ENCODE measurements around the gene SLC38A8.

SLC38A8 gene

DNA sequence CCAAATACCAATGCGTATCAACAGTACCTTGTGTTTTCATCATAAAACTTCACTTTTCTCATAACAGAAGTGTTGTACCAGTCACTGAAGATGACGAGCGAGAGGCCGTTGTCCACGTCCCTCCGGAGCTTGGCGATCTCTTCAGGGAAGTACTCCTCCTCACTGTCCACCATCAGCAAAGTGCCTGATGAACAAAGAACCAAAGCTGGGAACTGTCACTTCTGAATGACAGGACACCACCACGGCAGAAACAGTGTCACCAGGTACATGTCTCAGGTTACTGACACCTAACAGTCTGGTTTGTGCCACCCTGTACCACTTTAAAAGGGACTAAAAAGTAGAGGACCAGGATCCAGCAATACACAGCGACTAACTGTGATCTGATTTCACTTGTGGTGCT, 25.0 kb upstream of the SLC38A8 start:
- H3K36me3 ChIP-seq (ENCODE audit: control insufficient read depth, low read length): peaks cover 88% of the 10 kb centered on the region

GRCh38 chr16:84065536-84066132, 23.0 kb upstream of the SLC38A8 start:
- Histone ChIP-seq H3K4me1 (ENCODE audit: control insufficient read depth, low read length) (no peaks in the 10 kb centered on the region), H3K9me2 (replicated peaks; ENCODE audit: control insufficient read depth, low read length) (no peaks in the 10 kb centered on the region), H3K4me3 (ENCODE audit: low read length) (no peak overlapping the region), H3K27me3 (ENCODE audit: control insufficient read depth, low read length) (no peaks in the 10 kb centered on the region), H3K4me2 (ENCODE audit: low read length) (no peak overlapping the region), H4K20me1 (ENCODE audit: control insufficient read depth, insufficient read depth, low read depth, low read length) (no peaks in the 10 kb centered on the region), H3K36me3 (ENCODE audit: control insufficient read depth, low read length) (peaks cover 91% of the 10 kb centered on the region), H3F3A (ENCODE audit: control insufficient read depth, insufficient read depth) (peaks cover 11% of the 10 kb centered on the region), H3K79me2 (ENCODE audit: control insufficient read depth, low read length) (no peaks in the 10 kb centered on the region), H3K27ac (ENCODE audit: low read depth, low read length) (no peak overlapping the region), H3K9me3 (ENCODE audit: control insufficient read depth, insufficient read depth, low read length) (no peaks in the 10 kb centered on the region)
- TF ChIP-seq, protein P1, sequence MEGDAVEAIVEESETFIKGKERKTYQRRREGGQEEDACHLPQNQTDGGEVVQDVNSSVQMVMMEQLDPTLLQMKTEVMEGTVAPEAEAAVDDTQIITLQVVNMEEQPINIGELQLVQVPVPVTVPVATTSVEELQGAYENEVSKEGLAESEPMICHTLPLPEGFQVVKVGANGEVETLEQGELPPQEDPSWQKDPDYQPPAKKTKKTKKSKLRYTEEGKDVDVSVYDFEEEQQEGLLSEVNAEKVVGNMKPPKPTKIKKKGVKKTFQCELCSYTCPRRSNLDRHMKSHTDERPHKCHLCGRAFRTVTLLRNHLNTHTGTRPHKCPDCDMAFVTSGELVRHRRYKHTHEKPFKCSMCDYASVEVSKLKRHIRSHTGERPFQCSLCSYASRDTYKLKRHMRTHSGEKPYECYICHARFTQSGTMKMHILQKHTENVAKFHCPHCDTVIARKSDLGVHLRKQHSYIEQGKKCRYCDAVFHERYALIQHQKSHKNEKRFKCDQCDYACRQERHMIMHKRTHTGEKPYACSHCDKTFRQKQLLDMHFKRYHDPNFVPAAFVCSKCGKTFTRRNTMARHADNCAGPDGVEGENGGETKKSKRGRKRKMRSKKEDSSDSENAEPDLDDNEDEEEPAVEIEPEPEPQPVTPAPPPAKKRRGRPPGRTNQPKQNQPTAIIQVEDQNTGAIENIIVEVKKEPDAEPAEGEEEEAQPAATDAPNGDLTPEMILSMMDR (IDR thresholded peaks at IDR 0.05; ENCODE audit: low read depth, low read length, poor library complexity, severe bottlenecking): peak; percentile 67
- TF ChIP-seq EZH2phosphoT487 (IDR thresholded peaks at IDR 0.05; ENCODE audit: borderline replicate concordance, low read length): no peak

More for the DNA sequence above, 25.0 kb upstream of the SLC38A8 start:
- Histone ChIP-seq H3K27ac (ENCODE audit: low read depth, low read length) (no peak overlapping the region), H3K4me3 (ENCODE audit: low read length) (no peak overlapping the region), H3K27me3 (ENCODE audit: control insufficient read depth, low read length) (no peaks in the 10 kb centered on the region), H3K4me2 (ENCODE audit: low read length) (no peak overlapping the region), H3K4me1 (ENCODE audit: control insufficient read depth, low read length) (no peaks in the 10 kb centered on the region), H3K79me2 (ENCODE audit: control insufficient read depth, low read length) (no peaks in the 10 kb centered on the region), H3K9me3 (ENCODE audit: control insufficient read depth, insufficient read depth, low read length) (no peaks in the 10 kb centered on the region), H3F3A (ENCODE audit: control insufficient read depth, insufficient read depth) (peaks cover 11% of the 10 kb centered on the region), H4K20me1 (ENCODE audit: control insufficient read depth, insufficient read depth, low read depth, low read length) (no peaks in the 10 kb centered on the region), H3K9me2 (replicated peaks; ENCODE audit: control insufficient read depth, low read length) (no peaks in the 10 kb centered on the region)
- no peak for TF ChIP-seq EZH2phosphoT487 (IDR thresholded peaks at IDR 0.05; ENCODE audit: borderline replicate concordance, low read length)
- TF ChIP-seq, protein P1 (IDR thresholded peaks at IDR 0.05; ENCODE audit: low read depth, low read length, poor library complexity, severe bottlenecking): no peak

- no peak overlapping the region for H3K27ac ChIP-seq (ENCODE audit: low read depth, low read length)
- TF ChIP-seq, protein P1 (IDR thresholded peaks at IDR 0.05; ENCODE audit: low read depth, low read length, poor library complexity, severe bottlenecking): no peak
- TF ChIP-seq EZH2phosphoT487 (IDR thresholded peaks at IDR 0.05; ENCODE audit: borderline replicate concordance, low read length): no peak
- no peaks in the 10 kb centered on the region for H3K4me1 ChIP-seq (ENCODE audit: control insufficient read depth, low read length)
- no peak overlapping the region for H3K4me2 ChIP-seq (ENCODE audit: low read length)
- peaks cover 11% of the 10 kb centered on the region for H3F3A ChIP-seq (ENCODE audit: control insufficient read depth, insufficient read depth)
- H3K9me3 ChIP-seq (ENCODE audit: control insufficient read depth, insufficient read depth, low read length): no peaks in the 10 kb centered on the region
- H3K27me3 ChIP-seq (ENCODE audit: control insufficient read depth, low read length): no peaks in the 10 kb centered on the region
- peaks cover 86% of the 10 kb centered on the region for H3K36me3 ChIP-seq (ENCODE audit: control insufficient read depth, low read length)
- H4K20me1 ChIP-seq (ENCODE audit: control insufficient read depth, insufficient read depth, low read depth, low read length): no peaks in the 10 kb centered on the region
- no peaks in the 10 kb centered on the region for H3K9me2 ChIP-seq (replicated peaks; ENCODE audit: control insufficient read depth, low read length)
- no peaks in the 10 kb centered on the region for H3K79me2 ChIP-seq (ENCODE audit: control insufficient read depth, low read length)
- no peak overlapping the region for H3K4me3 ChIP-seq (ENCODE audit: low read length)
These were observed 21.4 kb upstream of the SLC38A8 start for GRCh38 chr16:84063980-84064379.

All from DOHH2 (cell line).